NK-92 (cell line): Measurements from ENCODE around the gene SULT6B1.
"Not testable (repeated sequence)": the region's sequence is repeated elsewhere in the genome, so short reads cannot be mapped to it uniquely, and the experiment has no call there.

ENCODE experiments used
- DNase-seq: peaks from one replicate; lab custom pipeline; 2025; ENCODE audit not compliant: unreplicated experiment; lab: John Stamatoyannopoulos, UW

SULT6B1 gene

GRCh38 chr2:37188570-37188969, at the start of gene SULT6B1:
Gene SULT6B1, minus strand, starts transcription at chr2:37188670. Its CDS starts 30 bp downstream, at chr2:37188640.
- DNase-seq, result no peak

- no peak for DNase-seq
These were observed 43.9 kb upstream of the SULT6B1 start for GRCh38 chr2:37232131-37232933.

- DNase-seq, result no peak
These were observed 43.0 kb upstream of the SULT6B1 start, which contains the start of the genes CEBPZ and NDUFAF7 for GRCh38 chr2:37231241-37232130. Gene CEBPZ, minus strand, starts transcription at chr2:37231596. Its CDS starts 29 bp downstream, at chr2:37231567. Gene NDUFAF7, plus strand, starts transcription at chr2:37231658. Its CDS starts 48 bp downstream, at chr2:37231706.

- DNase-seq, result no peak
These were observed 42.1 kb upstream of the SULT6B1 start for GRCh38 chr2:37230581-37230980.

- no peak for DNase-seq
These were observed 40.3 kb upstream of the SULT6B1 start for GRCh38 chr2:37228788-37229187.

- no peak for DNase-seq
These were observed 38.4 kb upstream of the SULT6B1 start for GRCh38 chr2:37226863-37227262.

GRCh38 chr2:37225129-37225528, 36.7 kb upstream of the SULT6B1 start:
- DNase-seq, result not testable (repeated sequence)

GRCh38 chr2:37224063-37224462, 35.6 kb upstream of the SULT6B1 start:
- DNase-seq, result no peak

GRCh38 chr2:37223131-37223530, 34.7 kb upstream of the SULT6B1 start:
- DNase-seq, result no peak

GRCh38 chr2:37219046-37219445, 30.6 kb upstream of the SULT6B1 start:
- no peak for DNase-seq

GRCh38 chr2:37215250-37215649, 26.8 kb upstream of the SULT6B1 start:
- no peak for DNase-seq

GRCh38 chr2:37211939-37212338, 23.5 kb upstream of the SULT6B1 start:
- no peak for DNase-seq

GRCh38 chr2:37211212-37211611, 22.7 kb upstream of the SULT6B1 start:
- no peak for DNase-seq

- not testable (repeated sequence) for DNase-seq
These were observed 18.3 kb upstream of the SULT6B1 start for GRCh38 chr2:37206760-37207159.

GRCh38 chr2:37205689-37206341, 17.3 kb upstream of the SULT6B1 start:
- no peak for DNase-seq

GRCh38 chr2:37205071-37205661, 16.7 kb upstream of the SULT6B1 start:
- DNase-seq, result not testable (repeated sequence)

- no peak for DNase-seq
These were observed 15.2 kb upstream of the SULT6B1 start for GRCh38 chr2:37203708-37204107.

- DNase-seq, result no peak
These were observed 13.3 kb upstream of the SULT6B1 start for GRCh38 chr2:37201766-37202165.

- no peak for DNase-seq
These were observed 12.7 kb upstream of the SULT6B1 start for GRCh38 chr2:37201208-37201607.

GRCh38 chr2:37198681-37199065, 10.2 kb upstream of the SULT6B1 start:
- no peak for DNase-seq
